Mesendoderm (in vitro differentiated cells): ENCODE measurements around the gene EVI5.

ENCODE experiments used
- DNase-seq: peaks from one replicate; pipeline ENCODE4 v3.0.0; 2013
- H2AK5ac ChIP-seq: 2 replicates; pipeline ENCODE4 v1.6.1; 2013; ENCODE audit warnings: low read length, inconsistent platforms
- H2BK120ac ChIP-seq: 2 replicates; pipeline ENCODE4 v1.6.1; 2013; ENCODE audit warnings: low read depth, mild to moderate bottlenecking, low read length, moderate library complexity, mixed read lengths
- H2BK15ac ChIP-seq: replicated peaks from 2 replicates; pipeline ENCODE4 v1.6.1; 2013; ENCODE audit warnings: low read depth, mild to moderate bottlenecking, moderate library complexity
- H2BK5ac ChIP-seq: 2 replicates; pipeline ENCODE4 v1.6.1; 2013; ENCODE audit warnings: low read length, inconsistent platforms
- H3K18ac ChIP-seq: 2 replicates; pipeline ENCODE4 v1.6.1; 2013; ENCODE audit warnings: mild to moderate bottlenecking, low read length, mixed read lengths
- H3K23ac ChIP-seq: one replicate; pipeline ENCODE4 v1.6.1; 2013; ENCODE audit warnings: low read length
- H3K27ac ChIP-seq: 2 replicates; pipeline ENCODE4 v1.5.1; 2013; ENCODE audit warnings: low read depth, mild to moderate bottlenecking, inconsistent platforms, low read length, moderate library complexity
- H3K27me3 ChIP-seq: 2 replicates; pipeline ENCODE4 v1.6.1; 2013; ENCODE audit warnings: low read length, control low read depth, mild to moderate bottlenecking, inconsistent platforms; ENCODE audit not compliant: insufficient read depth, poor library complexity
- H3K36me3 ChIP-seq: 2 replicates; pipeline ENCODE4 v1.6.1; 2013; ENCODE audit warnings: low read length, inconsistent platforms; ENCODE audit not compliant: control insufficient read depth, insufficient read depth
- H3K4ac ChIP-seq: one replicate; pipeline ENCODE4 v1.6.1; 2013; ENCODE audit warnings: low read depth, mild to moderate bottlenecking, low read length, moderate library complexity
- H3K4me1 ChIP-seq: 2 replicates; pipeline ENCODE4 v1.6.1; 2013; ENCODE audit warnings: low read depth, low read length, inconsistent platforms; ENCODE audit not compliant: control insufficient read depth
- H3K4me2 ChIP-seq: 2 replicates; pipeline ENCODE4 v1.6.1; 2013; ENCODE audit warnings: low read length
- H3K4me3 ChIP-seq: 2 replicates; pipeline ENCODE4 v1.5.1; 2013; ENCODE audit warnings: mild to moderate bottlenecking, low read length
- H3K56ac ChIP-seq: one replicate; pipeline ENCODE4 v1.6.1; 2013; ENCODE audit warnings: low read length
- H3K79me1 ChIP-seq: 2 replicates; pipeline ENCODE4 v1.6.1; 2013; ENCODE audit warnings: low read length, inconsistent platforms
- H3K79me2 ChIP-seq: 2 replicates; pipeline ENCODE4 v1.6.1; 2013; ENCODE audit warnings: mild to moderate bottlenecking, low read length; ENCODE audit not compliant: control insufficient read depth, insufficient read depth
- H3K9ac ChIP-seq: 2 replicates; pipeline ENCODE4 v1.6.1; 2013; ENCODE audit warnings: low read length, inconsistent platforms
- H4K5ac ChIP-seq: one replicate; pipeline ENCODE4 v1.6.1; 2013; ENCODE audit warnings: low read length
- H4K8ac ChIP-seq: one replicate; pipeline ENCODE4 v1.6.1; 2013; ENCODE audit warnings: low read depth, mild to moderate bottlenecking, control low read depth, low read length, moderate library complexity
- WGBS: extraction: QIAGEN DNeasy Blood & Tissue Kit; methylation state at CpG from one replicate; pipeline ENCODE4 v1.1.7; 2013; ENCODE audit warnings: low lambda C conversion rate, missing lambda C conversion rate; ENCODE audit not compliant: insufficient coverage; ENCODE audit errors: extremely low coverage; 5-methylcytosine and 5-hydroxymethylcytosine counted together

EVI5 gene

DNA sequence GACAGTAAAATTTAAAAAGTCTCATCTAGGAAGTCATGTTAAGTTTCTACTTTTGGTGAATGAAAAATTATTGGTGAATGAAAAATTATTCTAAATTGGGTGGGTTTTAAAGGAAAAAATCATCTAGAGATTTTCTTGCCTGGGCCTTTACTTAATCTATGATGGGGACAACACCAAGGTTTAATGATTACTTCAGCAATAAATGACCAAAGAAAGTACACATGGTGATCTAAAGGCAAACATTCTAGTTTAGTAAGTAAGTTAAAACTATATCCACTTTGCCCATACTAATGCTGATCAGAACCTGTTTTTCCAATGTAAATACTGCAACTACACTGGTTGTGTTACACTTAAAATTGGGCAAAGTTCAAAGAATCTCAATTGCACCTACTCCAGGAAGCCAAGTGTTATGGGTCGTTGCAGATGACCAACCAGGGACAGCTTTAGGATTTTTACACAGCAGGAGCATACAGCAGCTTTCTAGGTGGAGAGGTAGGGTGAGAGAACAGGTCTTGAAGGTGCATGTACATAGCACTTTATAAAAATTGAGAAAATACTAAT lies 32.3 kb upstream of the EVI5 start:
- Histone ChIP-seq H3K18ac (no peak overlapping the region), H2BK120ac (no peak overlapping the region), H3K27me3 (no peaks in the 10 kb centered on the region), H3K23ac (no peak overlapping the region), H3K4ac (no peak overlapping the region), H3K4me2 (no peak overlapping the region), H2AK5ac (no peak overlapping the region), H3K36me3 (no peaks in the 10 kb centered on the region), H4K5ac (no peak overlapping the region), H2BK5ac (no peak overlapping the region), H3K4me3 (no peak overlapping the region), H3K56ac (no peak overlapping the region), H3K4me1 (no peaks in the 10 kb centered on the region), H2BK15ac (no peak overlapping the region), H3K9ac (no peak overlapping the region), H4K8ac (no peak overlapping the region), H3K27ac (no peak overlapping the region), H3K79me1 (no peaks in the 10 kb centered on the region), H3K79me2 (no peaks in the 10 kb centered on the region)
- no peak for DNase-seq
- WGBS: no CpG with 5 or more reads among the region's 1 CpG

DNA sequence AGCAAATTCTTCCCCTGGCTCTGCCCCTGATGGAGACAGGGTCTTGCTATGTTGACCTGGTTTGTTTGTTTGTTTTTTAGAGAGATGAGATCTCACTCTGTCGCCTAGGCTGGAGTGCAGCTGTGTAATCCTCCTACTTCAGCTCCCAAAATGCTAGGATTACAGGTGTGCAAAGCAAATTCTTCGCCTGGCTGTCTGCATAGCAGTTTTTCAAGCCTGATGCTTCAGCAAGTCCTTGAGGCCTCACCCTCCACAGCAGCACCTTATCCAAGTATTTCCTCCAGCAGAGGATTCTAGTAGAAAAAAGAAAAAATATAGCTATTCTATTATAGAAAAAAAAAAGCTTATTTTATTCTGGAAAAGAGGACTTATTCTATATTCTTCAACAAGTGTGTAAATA lies 31.8 kb upstream of the EVI5 start:
- H3K27ac ChIP-seq: no peak overlapping the region
- no CpG with 5 or more reads among the region's 2 CpGs for WGBS

DNA sequence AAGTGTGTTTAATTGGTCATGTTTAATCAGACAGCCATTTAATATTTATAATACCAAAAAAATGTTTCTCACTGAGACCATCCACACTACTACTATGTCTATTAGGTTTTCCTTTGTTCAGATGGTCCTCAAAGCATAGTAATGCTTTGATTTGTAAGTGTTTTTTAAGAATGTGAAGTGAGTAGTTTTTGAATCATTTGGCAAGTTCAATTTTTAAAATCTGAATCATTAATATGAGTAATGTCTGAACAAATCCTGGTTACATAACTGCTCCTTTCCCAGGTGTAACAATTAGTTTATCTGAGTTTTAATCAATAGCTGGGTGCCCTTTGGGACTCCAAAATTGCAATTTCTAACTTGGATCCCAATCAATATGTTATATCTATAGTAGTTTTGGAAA lies 23.5 kb upstream of the EVI5 start:
- Histone ChIP-seq H3K27ac (no peak overlapping the region), H2BK5ac (no peak overlapping the region), H3K4me2 (no peak overlapping the region), H3K18ac (no peak overlapping the region), H3K27me3 (no peaks in the 10 kb centered on the region), H3K4ac (no peak overlapping the region), H3K9ac (no peak overlapping the region), H3K4me3 (no peak overlapping the region), H3K79me2 (no peaks in the 10 kb centered on the region), H2BK15ac (no peak overlapping the region), H4K8ac (no peak overlapping the region), H2BK120ac (no peak overlapping the region), H3K79me1 (no peaks in the 10 kb centered on the region), H2AK5ac (no peak overlapping the region), H3K56ac (no peak overlapping the region), H3K4me1 (peaks cover 4% of the 10 kb centered on the region), H4K5ac (no peak overlapping the region), H3K23ac (no peak overlapping the region), H3K36me3 (no peaks in the 10 kb centered on the region)
- no peak for DNase-seq

More for the DNA sequence above, 31.8 kb upstream of the EVI5 start:
- Histone ChIP-seq H3K79me1 (no peaks in the 10 kb centered on the region), H3K79me2 (no peaks in the 10 kb centered on the region), H3K18ac (no peak overlapping the region), H4K8ac (no peak overlapping the region), H2BK15ac (no peak overlapping the region), H3K4me2 (no peak overlapping the region), H4K5ac (no peak overlapping the region), H2AK5ac (no peak overlapping the region), H3K4me1 (no peaks in the 10 kb centered on the region), H3K56ac (no peak overlapping the region), H3K27me3 (no peaks in the 10 kb centered on the region), H3K9ac (no peak overlapping the region), H2BK120ac (no peak overlapping the region), H3K4me3 (no peak overlapping the region), H3K4ac (no peak overlapping the region), H2BK5ac (no peak overlapping the region), H3K23ac (no peak overlapping the region), H3K36me3 (no peaks in the 10 kb centered on the region)
- no peak for DNase-seq

DNA sequence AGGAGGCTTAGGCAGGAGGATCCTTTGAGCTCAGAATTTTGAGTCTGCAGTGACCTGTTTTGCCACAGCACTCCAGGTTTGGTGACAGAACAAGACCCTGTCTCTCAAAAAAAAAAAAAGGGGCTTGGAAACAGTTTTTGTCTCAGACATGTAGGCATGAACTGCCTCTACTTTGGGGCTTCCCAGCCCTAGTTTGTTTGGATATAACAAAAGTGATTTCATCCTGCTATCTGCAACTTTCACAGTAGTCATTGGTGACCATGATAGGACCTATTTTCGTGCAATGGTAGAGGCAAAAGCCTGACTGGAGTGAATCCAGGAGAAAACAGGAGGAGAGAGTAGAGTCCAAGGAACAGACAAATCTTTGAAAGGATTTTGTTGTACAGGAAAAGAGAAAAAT lies 20.3 kb upstream of the EVI5 start:
- H3K4me2 ChIP-seq: no peak overlapping the region
- peaks cover 4% of the 10 kb centered on the region for H3K4me1 ChIP-seq
- no peaks in the 10 kb centered on the region for H3K79me1 ChIP-seq
- peak overlapping the region; percentile 40 for H3K27ac ChIP-seq
- H4K8ac ChIP-seq: no peak overlapping the region
- H3K9ac ChIP-seq: no peak overlapping the region
- H2BK15ac ChIP-seq: peak overlapping the region; percentile 96
- H2BK120ac ChIP-seq: peak overlapping the region; percentile 36
- no peak for DNase-seq
- no peak overlapping the region for H2AK5ac ChIP-seq
- peak overlapping the region; percentile 86 for H3K18ac ChIP-seq
- H3K36me3 ChIP-seq: no peaks in the 10 kb centered on the region
- no CpG with 5 or more reads among the region's 1 CpG for WGBS
- H3K23ac ChIP-seq: no peak overlapping the region
- no peak overlapping the region for H3K4me3 ChIP-seq
- H3K4ac ChIP-seq: no peak overlapping the region
- H3K79me2 ChIP-seq: no peaks in the 10 kb centered on the region
- H3K56ac ChIP-seq: peak overlapping the region; percentile 70
- H2BK5ac ChIP-seq: peak overlapping the region; percentile 17
- no peak overlapping the region for H4K5ac ChIP-seq
- H3K27me3 ChIP-seq: no peaks in the 10 kb centered on the region

DNA sequence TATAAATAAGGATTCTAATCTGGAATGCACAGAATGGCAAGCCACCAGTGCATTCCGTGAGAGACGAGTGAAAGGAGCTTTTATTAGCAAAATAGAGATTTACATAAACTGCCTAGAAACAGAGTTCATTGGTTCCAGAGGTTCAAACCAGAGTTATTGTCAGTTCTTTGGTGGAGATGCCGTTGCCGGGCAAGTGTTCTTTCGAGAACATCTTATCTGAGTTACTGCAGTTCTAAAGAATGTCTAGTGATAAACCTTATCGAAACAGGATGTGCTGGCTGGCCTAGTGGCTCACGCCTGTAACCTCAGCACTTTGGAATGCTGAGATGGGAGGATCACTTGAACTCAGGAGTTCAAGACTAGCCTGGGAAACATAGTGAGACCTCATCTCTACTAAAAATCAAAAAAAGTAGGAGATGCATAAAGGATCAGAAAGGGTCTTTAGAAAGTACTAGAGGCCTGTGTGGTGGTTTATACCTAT lies 19.9 kb upstream of the EVI5 start:
- Histone ChIP-seq H3K4me1 (peaks cover 4% of the 10 kb centered on the region), H3K23ac (no peak overlapping the region), H3K79me1 (no peaks in the 10 kb centered on the region), H3K27me3 (no peaks in the 10 kb centered on the region), H2BK5ac (peak overlapping the region; percentile 17), H3K9ac (no peak overlapping the region), H3K4me3 (no peak overlapping the region), H2BK120ac (peak overlapping the region; percentile 36), H3K27ac (peak overlapping the region; percentile 40), H2AK5ac (no peak overlapping the region), H3K79me2 (no peaks in the 10 kb centered on the region), H3K18ac (no peak overlapping the region), H3K36me3 (no peaks in the 10 kb centered on the region), H3K56ac (peak overlapping the region; percentile 8), H2BK15ac (no peak overlapping the region), H3K4me2 (no peak overlapping the region), H3K4ac (no peak overlapping the region), H4K5ac (no peak overlapping the region), H4K8ac (no peak overlapping the region)
- peak; percentile 98 for DNase-seq
- no CpG with 5 or more reads among the region's 7 CpGs for WGBS
